HG02943 (cell line): Measurements from ENCODE around the gene SPATA2L.
"Not testable (repeated sequence)": the region's sequence is repeated elsewhere in the genome, so short reads cannot be mapped to it uniquely, and the experiment has no call there.

Source experiments
- ATAC-seq: cut with Tn5 transposase; IDR thresholded peaks from one replicate; pipeline ENCODE4 v1.9.1; 2021; ENCODE audit warnings: mild to moderate bottlenecking, low read depth, moderate library complexity; ENCODE audit not compliant: unreplicated experiment

Gene SPATA2L

GRCh38 chr16:89691986-89692569 lies 9.4 kb downstream of the SPATA2L start:
- no peak for ATAC-seq

GRCh38 chr16:89691231-89691985 lies 10.1 kb downstream of the SPATA2L start:
- no peak for ATAC-seq

DNA sequence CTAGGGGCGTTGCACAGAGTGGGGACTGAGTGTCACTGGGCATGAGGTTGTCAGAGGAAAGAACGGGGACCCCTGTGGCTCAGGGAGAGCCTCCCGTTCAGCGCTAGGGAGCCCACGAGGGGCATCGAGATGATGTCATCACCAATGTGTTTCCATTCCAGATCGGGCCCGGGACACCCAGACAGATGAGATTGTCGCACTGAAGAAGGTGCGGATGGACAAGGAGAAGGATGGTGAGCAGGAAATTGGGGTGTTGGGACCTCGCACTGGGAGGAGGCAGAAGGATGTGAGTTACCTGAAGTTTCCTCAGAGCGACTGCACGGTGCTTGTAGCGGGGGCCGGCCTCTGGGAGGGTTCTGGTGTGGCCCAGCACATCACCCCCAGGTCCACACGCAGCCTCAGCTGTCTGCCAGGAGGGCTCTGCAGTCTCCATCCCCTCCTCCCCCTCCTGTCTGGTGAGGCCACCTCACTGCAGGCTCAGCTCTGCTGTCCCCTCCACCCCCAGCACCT lies 11.1 kb downstream of the SPATA2L start:
- no peak for ATAC-seq

- not testable (repeated sequence) for ATAC-seq
Observed at GRCh38 chr16:89689621-89690020, 11.9 kb downstream of the SPATA2L start.

DNA sequence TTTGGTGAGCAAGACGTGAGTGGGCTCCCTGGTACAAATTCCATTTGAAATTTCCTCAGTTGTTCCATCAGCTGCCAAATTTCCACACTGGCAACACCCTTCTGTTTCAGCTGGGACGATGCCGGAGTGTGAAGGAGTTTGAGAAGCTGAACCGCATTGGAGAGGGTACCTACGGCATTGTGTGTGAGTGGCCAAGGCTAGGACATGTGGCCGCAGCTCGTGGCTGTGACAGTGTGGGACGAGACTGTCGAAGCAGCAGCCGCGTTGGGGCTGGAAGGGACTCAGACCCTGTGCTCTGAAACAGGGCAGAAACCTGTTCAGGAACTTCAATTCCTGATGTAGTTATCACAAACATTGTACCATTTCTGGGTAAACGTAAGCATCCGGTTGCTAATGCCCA lies 12.4 kb downstream of the SPATA2L start:
- no peak for ATAC-seq

GRCh38 chr16:89688395-89688794 lies 13.1 kb downstream of the SPATA2L start:
- no peak for ATAC-seq

DNA sequence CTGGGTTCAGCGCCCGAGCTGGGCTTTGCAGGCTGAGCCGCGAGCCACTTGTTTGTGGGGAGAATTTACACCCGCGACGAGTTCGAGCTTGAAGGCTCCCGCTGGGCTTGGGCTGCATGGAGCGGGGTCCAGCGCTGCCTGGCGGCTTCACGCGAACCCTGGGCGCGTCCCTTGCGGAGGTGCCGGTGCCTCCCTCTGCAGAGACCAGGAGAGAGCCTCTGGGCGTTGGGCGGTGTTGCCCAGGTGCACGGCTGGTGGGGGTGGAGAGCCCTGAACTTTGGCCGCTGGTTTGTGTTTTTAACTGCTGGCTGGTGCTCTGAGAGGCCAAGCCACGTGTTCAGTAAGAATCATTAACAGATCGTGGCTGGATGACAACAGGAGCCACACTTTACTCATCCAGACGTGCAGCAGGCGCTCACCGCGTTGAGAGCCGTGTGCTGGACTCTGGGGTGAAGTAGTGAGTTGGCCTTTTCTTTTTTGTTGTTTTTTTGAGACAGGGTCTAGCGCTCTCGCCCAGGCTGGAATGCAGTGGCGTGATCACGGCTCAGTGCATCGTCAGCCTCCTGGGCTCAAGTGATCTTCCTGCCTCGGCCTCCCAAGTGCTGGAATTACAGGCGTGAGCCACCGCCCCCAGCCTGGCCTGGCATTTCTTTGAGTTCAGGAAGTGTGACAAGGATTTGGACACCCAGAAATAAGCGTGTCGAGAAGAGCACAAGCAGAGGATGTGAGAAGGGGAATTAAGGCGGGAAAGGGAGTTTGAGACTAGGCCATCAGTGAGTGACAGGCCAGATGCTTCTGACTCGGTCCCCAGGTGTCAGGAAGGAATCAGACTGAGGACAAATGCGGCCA lies 14.2 kb downstream of the SPATA2L start:
- ATAC-seq: peak; percentile 49

DNA sequence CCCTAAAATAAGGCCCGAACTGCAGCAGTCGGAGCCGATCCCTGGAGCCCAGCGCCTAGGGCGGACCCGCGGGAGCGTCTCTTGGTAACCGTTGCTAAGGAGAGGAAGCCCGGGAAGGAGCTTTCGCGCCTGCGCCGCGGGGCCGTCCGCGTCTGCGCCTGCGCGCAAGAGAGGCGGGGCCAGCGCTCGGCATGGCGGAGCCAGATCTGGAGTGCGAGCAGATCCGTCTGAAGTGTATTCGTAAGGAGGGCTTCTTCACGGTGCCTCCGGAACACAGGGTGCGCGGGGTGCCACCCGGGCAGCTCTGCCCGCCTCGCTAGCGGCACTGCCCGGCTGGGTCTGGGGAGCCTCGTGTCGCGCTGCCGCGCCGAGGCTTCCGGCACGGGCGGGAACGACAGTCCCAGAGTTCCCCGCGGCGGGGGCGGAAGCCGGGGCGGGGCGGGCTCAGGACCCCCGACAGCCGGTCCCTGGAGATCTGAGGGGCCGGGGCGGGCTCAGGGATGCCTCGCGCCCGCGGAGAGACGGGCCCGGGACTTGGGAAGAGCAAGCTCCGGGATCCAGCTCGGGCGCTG lies 14.9 kb downstream of the SPATA2L start, which contains the start of gene CDK10:
Gene CDK10 (plus strand): TSS at position 170 of the 572 bp plus-strand sequence. CDS start 22 bp downstream, at position 192.
- peak; percentile 65 for ATAC-seq

DNA sequence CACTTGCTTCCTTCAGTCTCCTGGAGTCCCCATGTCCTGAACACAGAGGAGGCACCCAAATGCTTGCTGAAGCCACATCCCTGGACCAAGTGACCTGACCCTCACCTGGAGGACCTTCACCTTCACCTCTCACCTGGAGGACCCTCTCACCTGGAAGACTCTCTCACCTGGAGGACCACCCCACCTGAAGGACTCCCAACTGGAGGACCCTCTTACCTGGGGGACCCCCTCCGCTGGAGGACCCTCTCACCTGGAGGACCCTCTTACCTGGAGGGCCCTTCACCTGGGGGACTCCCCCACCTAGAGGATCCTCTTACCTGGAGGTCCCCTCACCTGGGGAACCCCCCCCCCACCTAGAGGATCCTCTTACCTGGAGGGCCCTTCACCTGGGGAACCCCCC lies 15.6 kb downstream of the SPATA2L start:
- ATAC-seq: no peak

- ATAC-seq: no peak
Observed at GRCh38 chr16:89678258-89678657, 23.2 kb downstream of the SPATA2L start.

GRCh38 chr16:89672177-89672941 lies 29.1 kb downstream of the SPATA2L start:
- ATAC-seq: no peak

DNA sequence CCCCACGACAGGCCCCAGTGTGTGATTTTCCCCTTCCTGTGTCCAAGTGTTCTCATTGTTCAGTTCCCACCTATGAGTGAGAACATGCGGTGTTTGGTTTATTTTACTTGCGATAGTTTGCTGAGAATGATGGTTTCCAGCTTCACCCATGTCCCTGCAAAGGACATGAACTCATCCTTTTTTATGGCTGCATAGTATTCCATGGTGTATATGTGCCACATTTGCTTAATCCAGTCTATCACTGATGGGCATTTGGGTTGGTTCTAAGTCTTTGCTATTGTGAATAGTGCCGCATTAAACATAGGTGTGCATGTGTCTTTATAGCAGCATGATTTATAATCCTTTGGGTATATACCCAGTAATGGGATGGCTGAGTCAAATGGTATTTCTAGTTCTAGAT lies 29.9 kb downstream of the SPATA2L start:
- ATAC-seq: not testable (repeated sequence)

- no peak for ATAC-seq
Observed at GRCh38 chr16:89670496-89671431, 30.7 kb downstream of the SPATA2L start.

- ATAC-seq: no peak
Observed at GRCh38 chr16:89669755-89670154, 31.8 kb downstream of the SPATA2L start.

- no peak for ATAC-seq
Observed at GRCh38 chr16:89668790-89669158, 32.7 kb downstream of the SPATA2L start.

GRCh38 chr16:89667633-89668032 lies 33.9 kb downstream of the SPATA2L start:
- no peak for ATAC-seq

DNA sequence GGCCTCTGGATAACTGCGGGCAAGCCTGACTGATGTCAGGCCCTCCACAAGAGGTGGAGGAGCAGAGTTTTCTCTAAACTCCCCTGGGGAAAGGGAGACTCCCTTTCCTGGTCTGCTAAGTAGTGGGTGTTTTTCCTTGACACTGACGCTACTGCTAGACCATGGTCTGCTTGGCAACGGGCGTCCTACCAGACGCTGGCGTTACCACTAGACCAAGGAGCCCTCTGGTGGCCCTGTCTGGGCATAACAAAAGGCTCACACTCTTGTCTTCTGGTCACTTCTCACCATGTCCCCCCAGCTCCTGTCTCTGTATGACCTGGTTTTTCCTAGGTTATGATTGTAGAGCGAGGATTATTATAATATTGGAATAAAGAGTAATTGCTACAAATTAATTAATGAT lies 34.5 kb downstream of the SPATA2L start:
- not testable (repeated sequence) for ATAC-seq

- ATAC-seq: not testable (repeated sequence)
Observed at GRCh38 chr16:89664238-89664637, 37.3 kb downstream of the SPATA2L start.

- ATAC-seq: no peak
Observed at GRCh38 chr16:89661215-89661614, 40.3 kb downstream of the SPATA2L start.
